ENCODE results near the gene MKLN1. TPM values are rescaled to one million over a fixed set of nuclear protein-coding genes. Genes with fewer than 3 reads are reported as not detected.

MKLN1 gene
- polyA plus RNA-seq, 3 donors, result 40.1 to 43.1 (median 41.5) TPM

DNA sequence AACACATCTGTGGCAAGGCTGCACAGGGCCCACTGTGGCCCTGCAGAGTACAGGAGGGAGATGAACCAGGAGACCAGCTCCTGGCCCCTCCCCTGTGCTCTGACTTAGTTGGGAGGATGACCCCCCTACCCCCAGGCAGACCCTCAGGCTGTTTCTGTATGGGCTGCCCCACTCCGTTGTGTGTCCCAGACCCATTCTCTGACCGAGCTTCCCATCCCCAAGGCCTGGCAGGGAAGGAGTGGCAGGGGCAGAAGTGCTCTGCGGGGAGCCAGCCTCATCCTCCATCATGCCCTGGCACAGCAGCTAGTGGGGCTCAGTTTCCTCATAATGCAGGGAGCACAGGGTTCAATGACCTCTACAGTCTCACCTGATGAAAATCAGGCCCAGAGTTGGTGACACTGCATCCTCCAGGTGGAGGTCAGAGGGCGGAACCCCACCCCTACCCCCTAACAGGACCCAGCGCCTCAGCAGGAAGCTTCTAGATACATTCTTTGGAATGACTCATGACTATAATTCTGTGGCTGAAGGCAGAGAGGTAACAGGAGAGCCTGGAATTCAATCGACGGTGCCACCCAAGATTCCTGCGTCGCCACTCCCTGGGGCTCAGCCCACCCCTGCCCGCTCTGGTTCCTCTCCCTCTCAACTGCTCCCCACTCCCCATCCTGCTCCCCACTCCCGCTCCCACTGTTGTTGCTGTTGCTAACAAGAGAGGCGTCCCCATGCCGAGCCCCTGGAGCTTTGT, 210.6 kb downstream of the MKLN1 start:
- DNase-seq (ENCODE audit: low read depth in 3 of 3, low spot score in 2 of 3), result no peak

GRCh38 chr7:131538813-131539179, 211.1 kb downstream of the MKLN1 start:
- DNase-seq (ENCODE audit: low read depth in 3 of 3, low spot score in 2 of 3), result no peak

DNA sequence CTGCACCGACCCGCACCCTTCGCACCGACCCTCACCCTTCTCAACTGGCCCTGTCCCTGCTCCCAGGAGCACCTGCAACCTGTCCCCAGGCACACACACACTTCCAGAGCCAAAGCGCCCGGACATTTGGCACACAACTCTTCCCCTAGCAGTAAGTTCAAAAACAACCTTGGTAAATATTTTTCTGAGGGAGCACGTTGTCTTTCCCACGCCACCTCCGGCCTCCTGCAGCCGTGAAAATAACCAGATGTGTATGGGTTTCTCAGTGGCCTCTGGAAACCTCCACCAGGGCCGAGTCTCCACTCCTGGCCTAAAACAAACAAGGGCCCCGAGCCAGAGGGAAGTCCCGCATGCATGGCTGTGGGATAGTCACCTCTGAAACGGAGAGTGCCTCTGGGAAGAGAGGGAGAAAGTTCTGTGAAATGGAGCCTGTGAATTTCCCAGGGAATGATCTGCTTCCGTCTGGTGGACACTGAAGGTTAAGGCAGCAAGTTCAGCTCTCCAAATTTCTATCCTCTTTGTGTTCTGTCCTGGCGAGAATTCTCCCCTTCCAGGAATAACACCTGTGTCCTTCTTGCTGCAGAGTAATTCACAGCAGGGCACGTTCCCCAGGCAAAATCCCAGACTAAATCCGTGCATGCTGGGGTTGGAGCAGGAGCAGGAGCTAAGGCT, 213.0 kb downstream of the MKLN1 start:
- DNase-seq (ENCODE audit: low read depth in 3 of 3, low spot score in 2 of 3), result no peak

DNA sequence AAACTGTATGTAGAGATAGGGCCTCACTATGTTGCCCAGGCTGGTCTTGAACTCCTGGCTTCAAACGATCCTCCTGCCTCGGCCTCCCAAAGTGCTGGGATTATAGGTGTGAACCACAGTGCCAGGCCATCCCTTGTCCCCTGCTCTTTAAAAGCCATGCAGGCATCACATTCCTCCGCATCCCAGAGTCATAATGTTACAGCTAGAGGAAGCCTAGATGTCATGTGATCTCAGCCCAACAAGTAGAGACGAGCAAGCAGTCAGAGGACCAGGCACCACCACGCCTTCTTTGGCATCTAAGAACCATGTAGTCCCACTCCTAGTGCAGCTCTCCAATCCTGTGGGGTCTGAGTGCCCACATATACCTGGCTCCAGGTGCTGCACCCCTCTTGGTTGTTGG, 215.6 kb downstream of the MKLN1 start:
- no peak for DNase-seq (ENCODE audit: low read depth in 3 of 3, low spot score in 2 of 3)

GRCh38 chr7:131544021-131544420, 216.3 kb downstream of the MKLN1 start:
- DNase-seq (ENCODE audit: low read depth in 3 of 3, low spot score in 2 of 3), result no peak

- no peak for DNase-seq (ENCODE audit: low read depth in 3 of 3, low spot score in 2 of 3)
Measured at GRCh38 chr7:131544449-131545301, 217.0 kb downstream of the MKLN1 start.

DNA sequence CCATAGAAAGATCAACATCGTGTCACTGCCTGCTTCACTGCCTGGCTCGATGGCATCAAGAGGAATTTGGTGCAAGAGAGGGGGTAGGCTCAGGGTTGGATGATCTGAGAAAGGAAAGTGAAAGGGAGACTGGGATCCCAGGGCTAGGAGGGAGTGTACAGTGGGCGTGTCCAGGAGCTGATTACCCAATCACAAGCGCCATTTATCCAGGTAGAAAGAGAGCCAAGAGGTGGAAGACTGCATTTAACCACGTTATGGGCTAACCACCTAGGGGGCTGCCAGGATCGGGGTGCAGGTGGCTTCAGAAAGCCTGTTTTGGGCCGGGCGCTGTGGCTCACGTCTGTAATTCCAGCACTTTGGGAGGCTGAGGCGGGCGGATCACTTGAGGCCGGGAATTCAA, 218.4 kb downstream of the MKLN1 start:
- DNase-seq (ENCODE audit: low read depth in 3 of 3, low spot score in 2 of 3), result no peak

Other genes starting within 250 kb of the MKLN1 start
- gene PODXL, start 228.8 kb downstream of the MKLN1 start, polyA plus RNA-seq (ENCODE audit: insufficient read length in 3 of 3), result 100 to 1,000 TPM; 790 to 835 (median 790) TPM